Gastrocnemius medialis (tissue), 4 donors: ENCODE measurements around the gene MTCL3.
"Not testable (repeated sequence)": the region's sequence is repeated elsewhere in the genome, so short reads cannot be mapped to it uniquely, and the experiment has no call there.

Experiments used
- ATAC-seq, 2 donors: fragments of 150-250 bp; one replicate each; pipeline ENCODE4 v1.9.1; 2016
- DNase-seq, 2 donors: peaks; one replicate each; pipeline ENCODE4 v3.0.0-alpha.2; 2019
- H3K27ac ChIP-seq, 4 donors: fragments of 200-600 bp; sonication (generic); 1 replicate in 1 of 4; 2 replicates in 3 of 4; pipeline ENCODE4 v1.5.1; 2016 to 2018; ENCODE audit warnings: mild to moderate bottlenecking in 2 of 4, moderate library complexity in 1 of 4
- H3K27me3 ChIP-seq, 3 donors: fragments of 200-600 bp; sonication (generic) in 2 of 3; 1 replicate in 1 of 3; 2 replicates in 2 of 3; pipeline versions ENCODE4 v1.5.1 to v1.6.0; 2016 to 2019; ENCODE audit warnings: mild to moderate bottlenecking in 1 of 3, moderate library complexity in 1 of 3
- H3K36me3 ChIP-seq, 2 donors: fragments of 200-600 bp; sonication (generic) in 1 of 2; one replicate each; pipeline ENCODE4 v1.5.1; 2017 to 2018
- H3K4me1 ChIP-seq, 2 donors: fragments of 200-600 bp; sonication (generic) in 1 of 2; one replicate each; pipeline ENCODE4 v1.5.1; 2016 to 2017; ENCODE audit warnings: mild to moderate bottlenecking in 2 of 2
- H3K4me3 ChIP-seq, 4 donors: fragments of 200-600 bp; sonication (generic) in 3 of 4; 1 replicate in 1 of 4; 2 replicates in 3 of 4; pipeline ENCODE4 v1.5.1; 2016 to 2019; ENCODE audit warnings: mild to moderate bottlenecking in 2 of 4
- H3K9me3 ChIP-seq, 3 donors: fragments of 200-600 bp; sonication (generic) in 2 of 3; 1 replicate in 1 of 3; 2 replicates in 2 of 3; pipeline ENCODE4 v1.5.1; 2016 to 2019
- CTCF ChIP-seq, 5 experiments: fragments of 450-650 bp in 3 of 5; fragments of 200-600 bp in 2 of 5; sonication (generic) in 2 of 5; IDR thresholded peaks in 4 of 5; conservative IDR thresholded peaks in 1 of 5; 1 replicate in 4 of 5; 2 replicates in 1 of 5; pipeline ENCODE4 v1.5.1; 2016 to 2019; ENCODE audit warnings: antibody characterized with exemption in 5 of 5, mild to moderate bottlenecking in 3 of 5, moderate library complexity in 3 of 5
- POLR2A ChIP-seq, 2 donors: fragments of 450-650 bp; IDR thresholded peaks; one replicate each; pipeline ENCODE4 v1.6.1; 2017; ENCODE audit warnings: antibody characterized with exemption in 2 of 2, mild to moderate bottlenecking in 2 of 2, moderate library complexity in 2 of 2
- in situ Hi-C, 4 donors: fragments of 200-750 bp; cut with MboI; loops; one replicate each; pipeline versions ENCODE4 v1.15.0 to v1.8.0; 2017; ENCODE audit warnings: low sequenced_read_pairs in 4 of 4
- intact Hi-C: fragments of 100-400 bp; cut with DNase I; formaldehyde crosslinking; loops from one replicate; pipeline ENCODE4 v1.15.1; 2023; ENCODE audit warnings: low total_unique reads

Gene MTCL3

GRCh38 chr6:127439718-127440117 lies 79.4 kb downstream of the MTCL3 start:
- no peaks in the 10 kb centered on the region for H3K36me3 ChIP-seq
- TF ChIP-seq CTCF (IDR thresholded peaks at IDR 0.05 in 4 of 5, conservative IDR thresholded peaks at IDR 0.05 in 1 of 5), result no peak
- no peak for TF ChIP-seq POLR2A (IDR thresholded peaks at IDR 0.05)
- intact Hi-C loops (no loop called here), in situ Hi-C loops (no loop called here)
- DNase-seq (peak; percentile 47 to 75), ATAC-seq (peak; percentile 92 to 97)
- H3K4me3 ChIP-seq, result no peak overlapping the region
- peak overlapping the region in 3 of 4 donors; percentile 12 to 42 (median 34) for H3K27ac ChIP-seq
- H3K4me1 ChIP-seq, result peaks cover 11 to 24% of the 10 kb centered on the region in 2 donors
- no peaks in the 10 kb centered on the region for H3K27me3 ChIP-seq
- H3K9me3 ChIP-seq, result no peaks in the 10 kb centered on the region

- H3K9me3 ChIP-seq, result no peaks in the 10 kb centered on the region
- H3K27ac ChIP-seq, result no peak overlapping the region
- H3K4me1 ChIP-seq, result peaks cover 11 to 24% of the 10 kb centered on the region in 2 donors
- no peak for TF ChIP-seq CTCF (IDR thresholded peaks at IDR 0.05 in 4 of 5, conservative IDR thresholded peaks at IDR 0.05 in 1 of 5)
- no peak for TF ChIP-seq POLR2A (IDR thresholded peaks at IDR 0.05)
- DNase-seq, result peak; percentile 10 to 45
- peak; percentile 56 to 69 for ATAC-seq
- H3K36me3 ChIP-seq, result no peaks in the 10 kb centered on the region
- intact Hi-C loops, result no loop called here
- H3K27me3 ChIP-seq, result no peaks in the 10 kb centered on the region
- in situ Hi-C loops, result no loop called here
- H3K4me3 ChIP-seq, result no peak overlapping the region
These were observed 82.5 kb downstream of the MTCL3 start for GRCh38 chr6:127436578-127437110.

GRCh38 chr6:127435626-127436220 lies 83.4 kb downstream of the MTCL3 start:
- ATAC-seq (no peak), DNase-seq (no peak)
- Histone ChIP-seq H3K9me3 (no peaks in the 10 kb centered on the region), H3K27me3 (no peaks in the 10 kb centered on the region), H3K36me3 (no peaks in the 10 kb centered on the region), H3K4me1 (peaks cover 11 to 20% of the 10 kb centered on the region in 2 donors), H3K27ac (no peak overlapping the region), H3K4me3 (no peak overlapping the region)
- intact Hi-C loops, result no loop called here
- TF ChIP-seq POLR2A (IDR thresholded peaks at IDR 0.05), result no peak
- TF ChIP-seq CTCF (IDR thresholded peaks at IDR 0.05 in 4 of 5, conservative IDR thresholded peaks at IDR 0.05 in 1 of 5), result no peak
- in situ Hi-C loops, result no loop called here

GRCh38 chr6:127434651-127435050 lies 84.5 kb downstream of the MTCL3 start:
- no peak for DNase-seq
- H3K27me3 ChIP-seq, result no peaks in the 10 kb centered on the region
- no peak for TF ChIP-seq CTCF (IDR thresholded peaks at IDR 0.05 in 4 of 5, conservative IDR thresholded peaks at IDR 0.05 in 1 of 5)
- no peak for TF ChIP-seq POLR2A (IDR thresholded peaks at IDR 0.05)
- in situ Hi-C loops, result no loop called here
- no peaks in the 10 kb centered on the region for H3K9me3 ChIP-seq
- peaks cover 6 to 15% of the 10 kb centered on the region in 2 donors for H3K4me1 ChIP-seq
- intact Hi-C loops, result no loop called here
- no peaks in the 10 kb centered on the region for H3K36me3 ChIP-seq
- ATAC-seq, result no peak
- H3K4me3 ChIP-seq, result no peak overlapping the region
- no peak overlapping the region for H3K27ac ChIP-seq

GRCh38 chr6:127428562-127428961 lies 90.6 kb downstream of the MTCL3 start:
- H3K36me3 ChIP-seq, DNase-seq, H3K9me3 ChIP-seq, H3K27ac ChIP-seq, H3K27me3 ChIP-seq, in situ Hi-C loops, H3K4me1 ChIP-seq, intact Hi-C loops, ATAC-seq, H3K4me3 ChIP-seq: not testable (repeated sequence)
